Mesodermal cell (in vitro differentiated cells): ENCODE data around the gene LEPROT.

Experiments
- H3K27ac ChIP-seq: 2 replicates; pipeline ENCODE4 v1.7.0; 2013; ENCODE audit warnings: mild to moderate bottlenecking, low read depth, low read length, moderate library complexity; ENCODE audit not compliant: severe bottlenecking
- H3K36me3 ChIP-seq: 2 replicates; pipeline ENCODE4 v1.7.1; 2013; ENCODE audit warnings: mild to moderate bottlenecking, low read length, moderate library complexity; ENCODE audit not compliant: control insufficient read depth, insufficient read depth
- H3K4me1 ChIP-seq: one replicate; pipeline ENCODE4 v1.7.1; 2013; ENCODE audit warnings: mild to moderate bottlenecking, low read length; ENCODE audit not compliant: insufficient read depth, control insufficient read depth, poor library complexity, severe bottlenecking
- H3K4me3 ChIP-seq: 2 replicates; pipeline ENCODE4 v1.7.0; 2013; ENCODE audit warnings: low read length, control low read depth, mild to moderate bottlenecking; ENCODE audit not compliant: insufficient read depth, poor library complexity, severe bottlenecking; ENCODE audit errors: extremely low read depth
- H3K9me3 ChIP-seq: 2 replicates; pipeline ENCODE4 v1.7.1; 2013; ENCODE audit warnings: mild to moderate bottlenecking, low read length, moderate library complexity; ENCODE audit not compliant: control insufficient read depth
- WGBS, 2 experiments: methylation state at CpG; one replicate each; pipeline ENCODE4 v1.1.5; 2013; ENCODE audit warnings: missing lambda C conversion rate in 2 of 2; ENCODE audit not compliant: insufficient coverage in 2 of 2; 5-methylcytosine and 5-hydroxymethylcytosine counted together

LEPROT gene

GRCh38 chr1:65412984-65413375 lies 7.5 kb upstream of the LEPROT start:
- 100% methylated on average over 1 to 2 of the region's 3 CpGs for WGBS, 2 experiments
- Histone ChIP-seq H3K36me3 (peaks cover 5% of the 10 kb centered on the region), H3K9me3 (no peaks in the 10 kb centered on the region), H3K4me1 (peaks cover 10% of the 10 kb centered on the region), H3K4me3 (no peak overlapping the region), H3K27ac (no peak overlapping the region)

- no CpG with 5 or more reads among the region's 4 CpGs for whole genome bisulfite sequencing, 2 experiments
- no peak overlapping the region for H3K4me3 ChIP-seq
Observed at GRCh38 chr1:65414538-65414937, 5.9 kb upstream of the LEPROT start.

GRCh38 chr1:65416767-65417166 lies 3.7 kb upstream of the LEPROT start:
- no CpG with 5 or more reads among the region's 1 CpG for WGBS, 2 experiments
- Histone ChIP-seq H3K9me3 (no peaks in the 10 kb centered on the region), H3K36me3 (no peaks in the 10 kb centered on the region), H3K4me1 (peaks cover 10% of the 10 kb centered on the region), H3K27ac (no peak overlapping the region), H3K4me3 (no peak overlapping the region)

More at GRCh38 chr1:65414538-65414937, 5.9 kb upstream of the LEPROT start:
- no peak overlapping the region for H3K27ac ChIP-seq
- H3K4me1 ChIP-seq = peaks cover 10% of the 10 kb centered on the region
- no peaks in the 10 kb centered on the region for H3K9me3 ChIP-seq
- no peaks in the 10 kb centered on the region for H3K36me3 ChIP-seq

- no peak overlapping the region for H3K4me3 ChIP-seq
- 83 to 100% methylated on average over 1 of the region's 2 CpGs for WGBS, 2 experiments
Observed at GRCh38 chr1:65417729-65418128, 2.7 kb upstream of the LEPROT start.

GRCh38 chr1:65418522-65419185 lies 1.8 kb upstream of the LEPROT start:
- Histone ChIP-seq H3K27ac (no peak overlapping the region), H3K36me3 (peaks cover 4% of the 10 kb centered on the region), H3K9me3 (no peaks in the 10 kb centered on the region), H3K4me1 (peaks cover 23% of the 10 kb centered on the region), H3K4me3 (no peak overlapping the region)
- 100% methylated on average over 1 to 3 of the region's 4 CpGs for WGBS, 2 experiments

More at GRCh38 chr1:65417729-65418128, 2.7 kb upstream of the LEPROT start:
- H3K36me3 ChIP-seq = peaks cover 3% of the 10 kb centered on the region
- no peak overlapping the region for H3K27ac ChIP-seq
- no peaks in the 10 kb centered on the region for H3K9me3 ChIP-seq
- H3K4me1 ChIP-seq = peaks cover 15% of the 10 kb centered on the region

GRCh38 chr1:65419681-65420589 lies 533 bp upstream of the LEPROT start:
- 2% methylated on average over 26 to 29 of the region's 52 CpGs for WGBS, 2 experiments

GRCh38 chr1:65421351-65422025 lies 1.0 kb downstream of the LEPROT start:
- peaks cover 36% of the 10 kb centered on the region for H3K4me1 ChIP-seq
- H3K27ac ChIP-seq = peak overlapping the region; percentile 98
- peak overlapping the region; percentile 72 for H3K4me3 ChIP-seq
- no peaks in the 10 kb centered on the region for H3K9me3 ChIP-seq
- peaks cover 26% of the 10 kb centered on the region for H3K36me3 ChIP-seq
- 52 to 63% methylated on average over 2 of the region's 13 CpGs for WGBS, 2 experiments

More at GRCh38 chr1:65419681-65420589, 533 bp upstream of the LEPROT start:
- Histone ChIP-seq H3K36me3 (peaks cover 12% of the 10 kb centered on the region), H3K4me3 (peak overlapping the region; percentile 72), H3K4me1 (peaks cover 26% of the 10 kb centered on the region), H3K9me3 (no peaks in the 10 kb centered on the region), H3K27ac (peak overlapping the region; percentile 98)

GRCh38 chr1:65422241-65423203 lies 2.1 kb downstream of the LEPROT start:
- Histone ChIP-seq H3K4me3 (peak overlapping the region; percentile 72), H3K36me3 (peaks cover 37% of the 10 kb centered on the region), H3K9me3 (no peaks in the 10 kb centered on the region), H3K27ac (no peak overlapping the region), H3K4me1 (peaks cover 36% of the 10 kb centered on the region)
- 96 to 97% methylated on average over 9 to 12 of the region's 12 CpGs for WGBS, 2 experiments

- peak overlapping the region; percentile 33 for H3K27ac ChIP-seq
- peaks cover 49% of the 10 kb centered on the region for H3K36me3 ChIP-seq
- no peak overlapping the region for H3K4me3 ChIP-seq
Observed at GRCh38 chr1:65423884-65424572, 3.6 kb downstream of the LEPROT start.

More at GRCh38 chr1:65423884-65424572, 3.6 kb downstream of the LEPROT start:
- H3K9me3 ChIP-seq = no peaks in the 10 kb centered on the region
- H3K4me1 ChIP-seq = peaks cover 38% of the 10 kb centered on the region
- 80% methylated on average over 1 of the region's 2 CpGs; no CpG with 5 or more reads in 1 of the 2 experiments for WGBS, 2 experiments
